HG03460 (cell line): ENCODE results near the gene MADCAM1.
"Not testable (repeated sequence)": the region's sequence is repeated elsewhere in the genome, so short reads cannot be mapped to it uniquely, and the experiment has no call there.

Experiments used
- ATAC-seq: cut with Tn5 transposase; IDR thresholded peaks from one replicate; pipeline ENCODE4 v1.9.1; 2021; ENCODE audit not compliant: unreplicated experiment

MADCAM1 gene

DNA sequence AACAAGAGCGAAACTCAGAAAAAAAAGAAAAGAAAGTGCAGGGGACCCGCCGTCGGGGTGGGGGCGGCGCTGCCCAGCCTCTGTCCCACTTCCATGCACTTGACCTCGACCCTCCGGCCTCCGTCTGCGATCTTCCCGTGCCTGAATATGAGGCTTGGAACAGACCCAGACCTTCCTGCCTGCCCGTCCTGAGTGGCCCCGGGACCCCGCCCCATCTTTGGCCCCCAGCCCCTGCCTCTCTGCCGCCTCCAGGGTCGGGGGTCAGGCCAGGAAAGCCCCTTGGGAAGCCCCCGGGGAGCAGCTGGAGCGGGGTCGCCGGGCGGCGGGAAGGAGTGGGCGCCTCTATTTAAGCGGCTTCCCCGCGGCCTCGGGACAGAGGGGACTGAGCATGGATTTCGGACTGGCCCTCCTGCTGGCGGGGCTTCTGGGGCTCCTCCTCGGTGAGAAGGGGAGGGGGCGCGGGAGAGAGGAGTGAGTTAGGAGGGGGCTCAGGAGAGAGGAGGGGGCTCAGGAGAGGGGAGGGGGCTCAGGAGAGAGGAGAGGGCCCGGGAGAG is at the start of gene MADCAM1:
MADCAM1 (plus strand) TSS at position 375 of the 554 bp plus-strand sequence; CDS start at position 389, 14 bp downstream.
- no peak for ATAC-seq

GRCh38 chr19:447064-447426 is 49.2 kb upstream of the MADCAM1 start:
- ATAC-seq: no peak

DNA sequence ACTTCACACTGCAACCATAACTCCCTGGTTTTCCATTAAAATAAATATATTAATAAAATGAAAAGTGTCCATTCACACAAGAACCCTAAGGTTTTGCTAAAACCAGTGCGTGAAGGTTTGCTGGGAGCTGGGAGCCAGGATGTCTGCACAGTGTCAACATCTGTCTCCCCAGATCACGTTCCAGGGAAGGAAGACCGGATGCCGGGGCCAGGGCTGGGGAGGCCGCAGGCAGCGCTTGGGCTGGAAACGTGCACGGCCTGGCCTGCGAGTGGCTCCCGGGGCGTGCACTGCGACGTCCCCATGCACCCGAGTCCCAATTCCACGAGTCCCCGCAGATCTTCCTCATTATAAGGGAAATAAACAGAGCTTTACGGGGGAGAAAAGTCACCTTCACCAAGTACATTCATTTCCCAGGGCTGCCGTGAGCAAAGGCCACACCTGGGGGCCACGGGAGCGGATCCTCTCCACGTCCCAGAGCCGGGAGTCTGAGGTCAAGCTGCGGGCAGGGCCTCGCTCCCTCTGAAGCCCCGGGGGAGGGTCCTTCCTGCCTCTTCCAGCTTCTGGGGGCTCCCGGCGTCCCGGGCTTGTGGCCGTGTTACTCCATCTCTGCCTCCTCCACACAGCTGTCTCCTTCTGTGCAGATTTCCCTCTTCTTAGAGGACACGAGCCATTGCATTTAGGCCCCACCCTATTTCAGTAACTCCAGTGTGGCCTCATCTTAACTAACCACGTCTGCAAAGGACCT is 48.3 kb upstream of the MADCAM1 start:
- ATAC-seq: no peak

DNA sequence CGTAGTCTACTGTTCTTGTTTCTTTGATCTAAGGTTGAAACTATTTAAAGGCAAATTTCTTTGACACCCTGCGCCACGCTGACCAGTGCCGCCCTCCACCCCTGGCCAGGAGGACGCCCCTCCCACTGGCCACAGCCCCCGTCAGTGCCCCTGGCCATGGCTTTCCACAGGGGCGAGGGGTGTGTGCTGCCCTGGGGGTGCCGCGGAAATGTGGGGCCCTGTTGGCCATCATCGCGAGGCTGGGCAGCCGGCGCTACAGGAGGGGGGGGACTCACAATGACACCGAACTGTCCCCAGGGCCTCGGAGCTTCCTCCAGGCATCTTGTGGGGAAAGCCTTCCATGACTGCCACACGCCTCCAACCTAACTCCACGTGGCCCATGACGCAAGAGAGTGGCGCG is 46.4 kb upstream of the MADCAM1 start:
- no peak for ATAC-seq

DNA sequence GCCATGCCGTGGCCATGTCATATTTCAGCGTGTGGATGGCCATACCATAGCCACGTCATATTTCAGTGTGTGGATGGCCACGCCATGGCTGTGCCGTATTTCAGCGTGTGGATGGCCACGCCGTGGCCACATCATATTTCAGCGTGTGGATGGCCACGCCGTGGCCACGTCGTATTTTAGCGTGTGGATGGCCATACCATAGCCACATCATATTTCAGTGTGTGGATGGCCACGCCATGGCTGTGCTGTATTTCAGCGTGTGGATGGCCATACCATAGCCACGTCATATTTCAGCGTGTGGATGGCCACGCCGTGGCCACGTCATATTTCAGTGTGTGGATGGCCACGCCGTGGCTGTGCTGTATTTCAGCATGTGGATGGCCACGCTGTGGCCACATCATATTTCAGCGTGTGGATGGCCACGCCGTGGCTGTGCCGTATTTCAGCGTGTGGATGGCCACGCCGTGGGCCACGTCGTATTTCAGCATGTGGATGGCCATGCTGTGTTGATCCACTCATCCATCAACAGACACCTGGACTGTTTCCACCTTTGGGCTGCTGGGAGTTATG is 45.3 kb upstream of the MADCAM1 start:
- not testable (repeated sequence) for ATAC-seq

- ATAC-seq: no peak
Observed at GRCh38 chr19:452829-453228, 43.5 kb upstream of the MADCAM1 start.

DNA sequence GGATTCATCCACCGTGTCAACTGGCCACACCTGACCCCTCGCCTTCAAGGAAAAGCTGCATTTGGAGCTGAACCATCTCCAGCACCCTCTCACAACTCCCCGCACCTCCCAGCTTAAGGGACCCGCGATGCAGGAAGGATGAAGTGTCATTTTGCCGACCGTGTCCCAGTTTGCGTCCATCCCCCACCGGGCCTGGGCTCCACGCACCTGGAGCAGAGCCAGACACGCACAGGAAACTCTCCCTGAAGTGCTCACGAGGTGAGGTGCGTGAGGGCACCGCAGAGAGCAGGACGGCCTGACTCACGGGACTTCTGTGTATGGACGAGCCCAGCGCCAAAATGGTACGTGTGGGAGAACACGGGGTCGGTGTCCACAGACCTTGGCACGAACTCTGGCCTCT is 42.7 kb upstream of the MADCAM1 start:
- no peak for ATAC-seq

- ATAC-seq: no peak
Observed at GRCh38 chr19:455031-455705, 41.1 kb upstream of the MADCAM1 start.

DNA sequence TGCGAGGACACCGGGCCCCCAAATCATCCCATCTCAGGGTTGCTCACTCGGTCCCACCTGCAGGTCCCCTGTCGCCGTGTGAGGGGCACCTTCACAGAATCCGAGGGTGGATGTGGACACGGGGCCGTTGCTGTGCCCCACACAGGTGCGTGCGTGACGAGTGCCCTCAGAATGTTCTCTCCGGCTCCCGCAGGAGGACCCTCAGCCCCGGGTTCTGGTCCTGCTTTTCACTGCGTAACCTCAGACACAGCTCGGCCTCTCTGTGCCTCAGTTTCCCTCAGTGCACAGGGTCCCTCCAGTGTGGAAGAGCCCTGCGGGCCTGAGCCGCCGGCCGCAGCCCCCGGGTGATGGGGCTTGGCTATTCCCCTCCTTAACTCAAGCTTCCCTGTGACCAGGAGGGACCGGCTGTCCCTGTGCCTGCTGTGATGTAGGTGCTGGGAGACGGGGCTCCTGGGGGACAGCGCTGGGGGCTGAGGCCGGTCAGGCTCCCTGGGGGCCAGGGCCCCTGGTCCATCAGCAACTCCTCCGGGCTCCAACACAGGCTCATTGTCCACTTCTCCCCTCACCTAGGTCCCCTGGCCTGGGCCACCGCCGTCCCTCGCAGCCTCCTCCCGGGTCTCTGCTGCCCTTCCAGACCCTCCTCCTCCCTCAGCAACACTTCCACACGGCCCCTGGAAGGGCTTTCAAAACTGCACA is 40.3 kb upstream of the MADCAM1 start:
- ATAC-seq: no peak

DNA sequence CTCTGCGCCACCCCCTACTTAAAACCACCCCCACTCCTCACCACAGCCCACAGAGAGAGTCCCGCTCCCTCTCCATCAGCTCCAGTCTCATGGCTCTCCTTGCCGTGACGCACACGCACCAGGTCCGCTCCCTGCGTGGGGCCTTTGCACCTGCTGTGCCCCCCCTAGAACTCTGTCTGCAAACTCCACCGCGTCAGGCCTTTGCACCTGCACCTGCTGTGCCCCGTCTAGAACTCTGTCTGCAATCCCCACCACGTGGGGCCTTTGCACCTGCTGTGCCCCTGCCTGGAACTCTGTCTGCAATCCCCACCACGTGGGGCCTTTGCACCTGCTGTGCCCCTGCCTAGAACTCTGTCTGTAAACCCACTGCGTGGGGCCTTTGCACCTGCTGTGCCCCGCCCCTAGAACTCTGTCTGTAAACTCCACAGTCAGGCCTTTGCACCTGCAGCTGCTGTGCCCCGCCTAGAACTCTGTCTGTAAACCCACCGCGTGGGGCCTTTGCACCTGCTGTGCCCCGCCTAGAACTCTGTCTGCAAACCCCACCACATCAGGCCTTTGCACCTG is 39.7 kb upstream of the MADCAM1 start:
- ATAC-seq: no peak

- ATAC-seq: no peak
Observed at GRCh38 chr19:457636-458035, 38.6 kb upstream of the MADCAM1 start.

GRCh38 chr19:458091-459042 is 37.9 kb upstream of the MADCAM1 start:
- ATAC-seq: no peak

GRCh38 chr19:459724-460511 is 36.4 kb upstream of the MADCAM1 start:
- ATAC-seq: no peak

DNA sequence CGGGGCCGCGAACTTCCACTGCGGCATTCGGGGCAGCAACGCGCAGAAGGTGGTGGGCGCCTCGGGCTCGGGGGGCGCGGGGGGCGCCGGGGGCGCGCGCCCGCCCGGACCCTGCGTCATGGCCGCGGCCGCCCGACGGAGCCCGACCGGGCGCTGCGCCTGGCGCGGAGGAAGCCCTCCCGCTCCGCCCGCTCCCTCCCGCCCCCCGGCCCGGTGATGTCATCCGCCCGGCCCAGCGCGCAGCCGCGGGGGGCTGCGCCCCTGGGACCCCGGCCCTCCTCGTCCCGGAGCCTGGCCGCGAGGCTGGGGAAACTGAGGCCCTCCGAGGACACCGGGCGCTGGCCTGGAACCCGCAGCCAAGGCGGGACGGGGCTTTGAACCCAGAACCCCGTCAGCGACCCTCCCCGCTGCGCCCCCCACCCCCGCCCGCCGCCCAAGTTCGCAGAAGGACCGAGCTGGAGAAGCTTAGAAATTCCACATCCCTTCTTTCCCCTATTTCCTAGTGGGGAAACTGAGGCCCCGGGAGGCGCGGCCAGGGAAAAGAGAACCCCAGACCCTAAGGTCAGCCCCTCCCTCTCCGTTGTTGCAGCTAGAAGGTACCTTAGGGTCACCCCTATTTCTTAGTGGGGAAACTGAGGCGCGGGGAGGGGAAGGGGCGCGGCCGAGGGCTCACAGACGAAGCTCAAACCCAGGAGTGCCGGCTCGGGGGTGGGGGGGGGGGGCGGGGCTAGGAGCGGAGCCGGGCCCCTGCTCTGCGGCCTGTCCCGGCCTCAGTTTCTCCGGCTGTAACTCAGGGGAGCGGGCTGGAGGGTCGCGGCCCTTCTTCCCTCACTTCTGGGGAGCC is 35.2 kb upstream of the MADCAM1 start, which contains the start of gene SHC2:
SHC2 (minus strand) TSS at position 157 of the 844 bp plus-strand sequence; CDS start at position 120, 37 bp downstream.
- ATAC-seq: no peak

DNA sequence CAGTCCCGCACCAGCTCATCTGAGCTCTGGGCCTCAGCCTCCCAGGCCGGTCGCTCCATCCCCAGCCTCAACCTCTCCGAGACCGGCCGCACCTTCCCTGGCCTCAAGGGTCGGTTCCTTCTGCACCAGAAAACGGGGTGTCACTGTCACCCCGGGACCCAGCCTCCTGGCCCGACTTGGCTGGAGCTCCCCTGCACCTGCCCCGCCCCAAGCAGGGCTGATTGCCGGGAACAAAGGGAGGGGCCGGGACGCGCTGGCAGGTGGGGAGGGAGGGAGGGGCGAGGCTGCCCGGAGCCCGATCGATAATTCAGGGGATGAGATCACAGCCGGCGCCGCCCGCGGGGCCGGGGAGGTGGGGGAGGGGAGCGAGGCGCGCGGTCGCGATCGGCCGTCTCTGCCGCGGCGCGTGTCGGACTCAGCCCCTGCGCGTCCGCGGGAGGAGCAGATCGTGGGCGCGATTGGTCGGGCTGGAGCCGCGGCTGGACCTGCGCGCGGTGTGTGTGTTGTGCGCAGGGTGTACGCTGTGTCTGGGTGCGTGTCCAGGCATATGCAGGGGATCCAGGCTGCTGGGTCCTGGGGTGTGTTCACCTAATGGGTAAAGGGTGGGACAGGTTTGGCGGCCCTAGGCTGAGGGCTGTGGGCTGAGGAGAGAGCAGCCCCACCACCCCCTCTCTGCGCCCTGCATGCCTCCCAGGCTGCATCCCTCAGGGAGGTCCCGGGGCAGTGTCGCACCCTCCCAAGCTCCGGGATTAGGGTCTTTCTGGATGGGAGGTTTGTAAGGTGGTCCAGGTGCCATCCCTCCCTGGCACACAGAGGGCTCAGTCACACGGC is 34.4 kb upstream of the MADCAM1 start:
- no peak for ATAC-seq

DNA sequence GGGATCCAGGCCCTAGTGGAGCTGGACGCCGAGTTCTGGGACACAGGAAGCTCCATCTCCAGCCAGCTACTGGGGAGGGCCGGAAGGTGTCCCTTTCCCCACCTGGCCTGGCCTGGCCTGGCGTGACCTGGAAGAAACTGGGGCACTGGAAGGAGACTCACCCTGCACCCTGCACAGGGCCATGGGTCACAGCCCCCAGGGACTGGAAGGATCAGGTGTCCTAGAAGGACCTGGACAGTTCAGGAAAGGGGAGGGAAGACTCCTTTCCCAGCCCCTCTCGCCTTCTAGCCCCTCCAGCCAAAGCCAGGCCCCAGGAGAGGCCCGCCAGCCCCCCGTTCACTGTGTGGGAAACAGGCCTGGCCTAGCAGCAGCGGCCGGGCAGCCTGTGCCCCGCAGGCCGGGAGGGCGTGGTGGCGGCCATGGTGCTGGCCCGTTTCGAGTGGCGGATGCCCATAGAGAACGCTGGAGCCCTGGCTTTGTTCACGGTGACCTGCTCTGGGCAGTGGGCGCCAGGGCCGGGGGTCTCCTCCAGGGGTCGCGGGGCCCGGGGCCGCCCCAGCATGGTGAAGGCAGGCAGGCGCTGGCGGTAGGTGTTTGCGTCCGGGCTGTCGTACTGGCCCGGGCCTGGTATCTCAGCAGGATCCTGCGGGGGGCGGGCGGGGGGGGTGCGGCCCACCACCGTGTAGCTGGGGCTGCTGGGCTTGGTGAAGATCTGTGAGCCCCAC is 32.6 kb upstream of the MADCAM1 start:
- no peak for ATAC-seq

DNA sequence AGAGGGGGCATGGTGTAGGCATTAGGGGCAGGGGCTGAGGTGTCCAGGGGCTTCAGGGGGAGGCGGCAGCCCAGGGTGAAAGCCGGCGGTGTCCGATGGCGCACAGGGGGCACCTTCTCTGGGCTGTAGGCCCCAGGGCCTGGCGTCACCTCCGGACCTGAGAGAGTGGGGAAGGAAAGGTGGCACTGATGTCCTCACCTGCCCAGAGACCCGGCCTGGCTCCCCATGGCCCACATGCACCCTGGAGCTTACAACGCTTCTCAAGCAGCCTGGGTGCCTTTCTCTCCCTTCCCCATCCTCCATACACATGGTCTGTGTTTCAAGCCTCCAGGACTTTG is 32.1 kb upstream of the MADCAM1 start:
- ATAC-seq: no peak
